Vagina (tissue), 2 donors: ENCODE measurements around the gene CNTNAP5.

ENCODE experiments used
- POLR2A ChIP-seq, 2 donors: fragments of 450-650 bp; IDR thresholded peaks; one replicate each; pipeline ENCODE4 v1.6.1; 2017; ENCODE audit warnings: antibody characterized with exemption in 2 of 2, mild to moderate bottlenecking in 2 of 2, moderate library complexity in 2 of 2
- POLR2AphosphoS5 ChIP-seq, 2 donors: sonication (generic); formaldehyde crosslinking; IDR thresholded peaks; one replicate each; pipeline ENCODE4 v1.9.0; 2017; ENCODE audit warnings: antibody characterized with exemption in 2 of 2, mild to moderate bottlenecking in 2 of 2, low read depth in 1 of 2; ENCODE audit not compliant: insufficient read depth in 1 of 2
- TF ChIP-seq, protein P1 (sequence below), 3 experiments: fragments of 450-650 bp in 2 of 3; fragments of 200-600 bp in 1 of 3; sonication (generic) in 1 of 3; IDR thresholded peaks; one replicate each; pipeline ENCODE4 v1.5.1; 2017 to 2019; ENCODE audit warnings: antibody characterized with exemption in 3 of 3, mild to moderate bottlenecking in 2 of 3, moderate library complexity in 2 of 3

- TF ChIP-seq, protein P1, sequence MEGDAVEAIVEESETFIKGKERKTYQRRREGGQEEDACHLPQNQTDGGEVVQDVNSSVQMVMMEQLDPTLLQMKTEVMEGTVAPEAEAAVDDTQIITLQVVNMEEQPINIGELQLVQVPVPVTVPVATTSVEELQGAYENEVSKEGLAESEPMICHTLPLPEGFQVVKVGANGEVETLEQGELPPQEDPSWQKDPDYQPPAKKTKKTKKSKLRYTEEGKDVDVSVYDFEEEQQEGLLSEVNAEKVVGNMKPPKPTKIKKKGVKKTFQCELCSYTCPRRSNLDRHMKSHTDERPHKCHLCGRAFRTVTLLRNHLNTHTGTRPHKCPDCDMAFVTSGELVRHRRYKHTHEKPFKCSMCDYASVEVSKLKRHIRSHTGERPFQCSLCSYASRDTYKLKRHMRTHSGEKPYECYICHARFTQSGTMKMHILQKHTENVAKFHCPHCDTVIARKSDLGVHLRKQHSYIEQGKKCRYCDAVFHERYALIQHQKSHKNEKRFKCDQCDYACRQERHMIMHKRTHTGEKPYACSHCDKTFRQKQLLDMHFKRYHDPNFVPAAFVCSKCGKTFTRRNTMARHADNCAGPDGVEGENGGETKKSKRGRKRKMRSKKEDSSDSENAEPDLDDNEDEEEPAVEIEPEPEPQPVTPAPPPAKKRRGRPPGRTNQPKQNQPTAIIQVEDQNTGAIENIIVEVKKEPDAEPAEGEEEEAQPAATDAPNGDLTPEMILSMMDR (IDR thresholded peaks at IDR 0.05), result no peak
- no peak for TF ChIP-seq POLR2AphosphoS5 (IDR thresholded peaks at IDR 0.05; ENCODE audit: insufficient read depth in 1 of 2, low read depth in 1 of 2)
- TF ChIP-seq POLR2A (IDR thresholded peaks at IDR 0.05), result no peak
These were observed 667.6 kb downstream of the CNTNAP5 start for GRCh38 chr2:124692707-124693106.
